Urothelium cell line (cell line): ENCODE results near the gene PTPRA.
"Not testable (repeated sequence)": the region's sequence is repeated elsewhere in the genome, so short reads cannot be mapped to it uniquely, and the experiment has no call there.

ENCODE experiments used
- DNase-seq: peaks from one replicate; pipeline ENCODE4 v3.0.0; 2011; ENCODE audit warnings: low spot score, mixed read lengths
- FAIRE-seq: peaks from 2 replicates; lab custom pipeline; 2011; peaks lifted over from hg19 to GRCh38; lab: Jason Lieb, UNC

The PTPRA gene

DNA sequence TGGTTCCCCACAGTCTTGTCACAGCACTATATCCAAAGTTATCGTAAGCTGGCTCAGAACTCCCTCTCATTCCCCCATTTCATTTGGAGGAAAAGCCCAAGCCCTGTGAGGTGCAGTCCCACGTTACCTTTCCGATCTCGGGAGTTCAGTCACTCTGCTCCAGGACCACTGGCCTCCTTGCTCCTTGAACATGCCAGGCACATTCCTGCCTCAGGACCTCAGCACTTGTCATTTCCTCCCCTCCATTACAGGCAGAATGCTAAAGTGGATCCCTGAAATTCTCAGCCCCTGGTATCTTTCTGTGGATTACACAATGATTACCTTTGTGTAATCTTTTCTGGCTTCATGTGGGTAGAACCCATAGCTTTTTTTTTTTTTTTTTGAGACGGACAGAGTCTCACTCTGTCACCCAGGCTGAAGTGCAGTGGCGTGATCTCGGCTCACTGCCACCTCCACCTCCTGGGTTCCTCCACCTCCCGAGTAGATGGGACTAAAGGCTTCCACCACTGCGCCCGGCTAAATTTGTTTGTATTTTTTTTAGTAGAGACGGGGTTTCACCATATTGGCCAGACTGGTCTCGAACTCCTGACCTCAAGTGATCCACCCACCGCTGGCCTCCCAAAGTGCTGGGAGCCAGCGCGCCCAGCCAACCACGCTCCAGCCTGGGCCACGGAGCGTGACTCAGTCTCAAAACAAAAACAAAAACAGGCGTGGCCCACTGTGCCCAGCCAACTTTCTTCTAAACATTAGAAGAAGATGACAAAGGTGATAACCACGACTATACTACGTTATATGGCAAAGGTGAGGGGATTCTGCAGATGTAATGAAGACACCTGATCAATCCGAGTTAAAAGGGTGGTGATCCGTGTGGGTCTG is 194.1 kb downstream of the PTPRA start:
- FAIRE-seq (no peak), DNase-seq (no peak)

DNA sequence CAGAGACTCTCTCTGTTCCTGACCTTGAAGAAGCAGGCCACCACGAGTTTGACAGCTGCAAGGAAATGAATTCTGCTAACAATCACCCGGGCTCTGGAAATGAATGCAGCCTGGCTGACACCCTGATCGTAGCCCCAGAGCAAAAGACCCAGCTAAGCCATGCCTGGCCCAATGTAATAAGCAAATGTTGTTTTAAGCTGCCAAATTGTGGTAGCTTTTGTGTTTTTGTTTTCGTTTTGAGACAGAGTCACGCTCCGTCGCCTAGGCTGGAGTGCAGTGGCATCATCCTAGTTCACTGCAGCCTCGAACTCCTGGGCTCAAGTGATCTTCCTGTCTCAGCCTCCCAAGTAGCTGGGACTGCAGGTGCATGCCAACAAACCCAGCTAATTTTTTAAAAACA is 194.8 kb downstream of the PTPRA start:
- FAIRE-seq (no peak), DNase-seq (no peak)

DNA sequence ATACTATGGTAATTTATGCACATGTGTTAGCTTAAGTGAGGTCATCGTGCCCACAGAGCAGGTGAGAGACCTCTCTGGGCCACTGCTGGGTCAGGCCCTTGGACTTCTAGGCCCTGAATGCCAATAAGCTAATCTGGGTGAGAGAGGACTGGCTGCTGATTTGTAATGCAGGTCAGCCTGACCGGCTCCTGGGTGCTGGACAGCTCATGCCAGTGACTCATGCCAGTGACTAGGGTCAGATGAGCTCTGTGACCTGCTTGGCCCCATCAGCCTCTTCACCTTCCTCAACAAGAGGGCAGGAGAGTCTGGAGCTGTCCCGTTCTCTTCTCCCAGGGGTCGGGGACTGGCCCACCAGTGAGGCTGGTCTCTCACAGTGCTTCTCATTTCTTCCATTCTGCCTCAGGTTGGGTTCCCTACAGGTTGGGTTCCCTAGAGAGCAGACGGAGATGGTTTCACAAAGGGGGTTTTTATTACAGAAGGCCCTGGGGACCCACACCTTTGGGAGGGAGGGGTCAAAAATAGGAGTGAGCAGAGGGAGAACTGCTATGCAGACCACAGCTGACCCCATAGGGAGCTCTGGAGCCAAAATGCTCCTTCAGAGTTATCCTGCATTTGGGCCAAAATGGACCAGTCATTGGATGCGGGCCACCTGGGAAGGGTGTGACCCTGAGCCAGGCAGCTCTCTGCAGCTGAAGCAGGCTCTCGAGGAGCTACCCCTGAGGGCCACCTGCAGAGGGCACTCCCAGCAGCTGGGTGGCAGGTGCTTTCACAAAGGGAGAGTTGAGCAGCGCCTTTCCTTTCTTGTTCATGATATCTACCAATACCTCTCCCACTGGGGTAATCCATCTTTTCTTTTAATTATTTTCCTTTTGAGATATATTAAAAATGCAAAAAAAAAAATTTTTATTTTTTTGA is 196.0 kb downstream of the PTPRA start:
- no peak for FAIRE-seq

DNA sequence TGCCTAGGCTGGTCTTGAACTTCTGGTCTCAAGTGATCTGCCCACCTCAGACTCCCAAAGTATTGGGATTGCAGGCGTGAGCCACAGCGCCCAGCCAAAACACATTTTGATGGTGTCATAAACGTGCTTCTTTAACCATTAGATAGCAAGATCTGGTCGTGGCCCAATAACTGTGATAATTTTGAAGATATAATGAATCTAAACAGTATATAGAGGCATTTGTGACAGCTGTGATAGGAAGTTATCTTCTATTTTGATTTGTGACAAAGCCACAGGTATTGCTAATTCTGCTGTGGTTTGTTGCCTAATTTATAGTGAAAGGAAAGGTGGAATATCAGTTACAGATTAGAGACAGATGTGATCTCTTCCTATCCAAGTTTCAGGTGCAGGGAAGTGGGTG is 197.4 kb downstream of the PTPRA start:
- DNase-seq (no peak), FAIRE-seq (no peak)

More for the DNA sequence above, 196.0 kb downstream of the PTPRA start:
- DNase-seq: no peak

DNA sequence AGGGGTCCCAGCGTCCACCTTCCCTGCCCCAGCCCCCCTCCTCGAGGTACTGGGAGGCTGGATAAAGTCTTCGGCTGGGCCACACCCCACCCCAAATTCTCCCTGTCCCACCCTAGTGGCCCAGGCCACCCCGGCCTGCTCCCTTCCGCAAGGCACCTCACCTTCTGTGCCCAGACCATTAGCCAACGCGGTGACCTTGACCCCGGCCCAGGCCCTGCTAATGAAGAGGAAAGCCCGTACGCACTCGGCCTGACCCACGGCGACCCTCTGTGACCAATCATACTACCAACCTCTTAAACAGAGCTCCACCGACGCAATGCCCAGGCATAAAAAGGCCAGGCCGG is 198.0 kb downstream of the PTPRA start:
- FAIRE-seq: no peak

DNA sequence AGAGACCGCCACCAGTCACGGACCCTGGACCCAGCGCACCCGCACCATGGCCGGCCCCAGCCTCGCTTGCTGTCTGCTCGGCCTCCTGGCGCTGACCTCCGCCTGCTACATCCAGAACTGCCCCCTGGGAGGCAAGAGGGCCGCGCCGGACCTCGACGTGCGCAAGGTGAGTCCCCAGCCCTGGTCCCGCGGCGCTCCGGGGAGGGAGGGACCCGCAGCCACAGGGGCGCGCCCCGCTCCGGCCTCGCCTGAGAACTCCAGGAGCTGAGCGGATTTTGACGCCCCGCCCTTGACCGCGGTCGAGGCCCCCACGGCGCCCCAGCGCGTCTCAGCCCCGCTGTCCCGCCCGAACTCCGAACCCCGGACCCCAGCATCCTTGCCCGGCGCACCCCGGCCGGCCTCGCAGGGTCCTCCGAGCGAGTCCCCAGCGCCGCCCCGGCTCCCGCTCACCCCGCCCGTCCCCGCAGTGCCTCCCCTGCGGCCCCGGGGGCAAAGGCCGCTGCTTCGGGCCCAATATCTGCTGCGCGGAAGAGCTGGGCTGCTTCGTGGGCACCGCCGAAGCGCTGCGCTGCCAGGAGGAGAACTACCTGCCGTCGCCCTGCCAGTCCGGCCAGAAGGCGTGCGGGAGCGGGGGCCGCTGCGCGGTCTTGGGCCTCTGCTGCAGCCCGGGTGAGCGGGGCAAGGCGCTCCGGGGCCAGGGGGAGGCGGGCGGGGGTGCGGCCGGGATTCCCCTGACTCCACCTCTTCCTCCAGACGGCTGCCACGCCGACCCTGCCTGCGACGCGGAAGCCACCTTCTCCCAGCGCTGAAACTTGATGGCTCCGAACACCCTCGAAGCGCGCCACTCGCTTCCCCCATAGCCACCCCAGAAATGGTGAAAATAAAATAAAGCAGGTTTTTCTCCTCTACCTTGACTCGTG is 198.6 kb downstream of the PTPRA start, which contains the start of gene OXT:
OXT (plus strand) TSS at position 11 of the 920 bp plus-strand sequence; CDS start at position 47, 36 bp downstream.
- DNase-seq: no peak
- FAIRE-seq: no peak

More for the DNA sequence above, 198.0 kb downstream of the PTPRA start:
- no peak for DNase-seq

DNA sequence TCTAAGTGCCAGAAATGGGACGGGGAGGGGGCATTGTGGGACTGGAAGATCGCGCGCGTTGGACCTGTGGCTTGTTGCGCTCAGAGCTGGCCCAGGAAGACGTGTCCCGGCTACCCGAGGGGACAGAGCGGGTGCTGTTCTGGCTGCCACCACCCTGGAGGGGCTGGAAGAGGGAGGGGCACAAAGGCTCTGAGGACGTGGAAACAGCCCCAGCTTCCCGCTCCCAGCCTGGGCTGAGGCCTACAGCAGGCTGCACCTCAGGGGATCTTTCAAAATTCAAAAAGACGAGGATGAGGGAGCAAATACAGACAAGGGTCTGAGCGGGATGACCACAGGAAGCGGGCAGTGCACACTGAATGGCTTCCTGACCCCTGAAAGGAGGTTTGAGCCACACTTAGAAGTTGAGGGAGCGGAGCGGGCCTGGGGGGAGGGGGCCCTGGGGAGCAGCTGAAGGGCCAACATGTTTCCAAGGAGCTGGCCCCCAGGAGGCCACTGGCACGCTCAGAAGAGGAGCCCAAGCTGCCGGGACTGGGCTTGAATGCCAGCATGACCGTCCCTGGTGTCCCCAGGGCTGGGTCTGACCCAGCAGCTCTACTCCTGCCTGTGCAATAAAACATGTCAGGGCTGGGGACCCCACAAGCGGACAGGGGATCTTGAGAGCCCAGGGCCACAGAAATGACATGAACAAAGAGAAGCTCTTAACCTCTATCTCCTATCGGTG is 199.4 kb downstream of the PTPRA start:
- DNase-seq (no peak), FAIRE-seq (no peak)

DNA sequence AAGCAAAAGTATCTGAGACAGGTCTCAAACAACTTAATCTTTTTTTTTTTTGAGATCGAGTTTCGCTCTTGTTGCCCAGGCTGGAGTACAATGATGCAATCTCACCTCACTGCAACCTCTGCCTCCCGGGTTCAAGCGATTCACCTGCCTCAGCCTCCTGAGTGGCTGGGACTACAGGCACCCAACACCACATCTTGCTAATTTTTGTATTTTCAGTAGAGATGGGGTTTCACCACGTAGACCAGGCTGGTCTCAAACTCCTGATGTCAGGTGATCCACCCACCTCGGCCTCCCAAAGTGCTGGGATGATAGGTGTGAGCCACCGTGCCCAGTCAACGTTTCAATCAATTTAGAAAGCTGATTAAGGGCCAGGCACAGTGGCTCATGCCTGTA is 200.0 kb downstream of the PTPRA start:
- DNase-seq, FAIRE-seq: not testable (repeated sequence)

DNA sequence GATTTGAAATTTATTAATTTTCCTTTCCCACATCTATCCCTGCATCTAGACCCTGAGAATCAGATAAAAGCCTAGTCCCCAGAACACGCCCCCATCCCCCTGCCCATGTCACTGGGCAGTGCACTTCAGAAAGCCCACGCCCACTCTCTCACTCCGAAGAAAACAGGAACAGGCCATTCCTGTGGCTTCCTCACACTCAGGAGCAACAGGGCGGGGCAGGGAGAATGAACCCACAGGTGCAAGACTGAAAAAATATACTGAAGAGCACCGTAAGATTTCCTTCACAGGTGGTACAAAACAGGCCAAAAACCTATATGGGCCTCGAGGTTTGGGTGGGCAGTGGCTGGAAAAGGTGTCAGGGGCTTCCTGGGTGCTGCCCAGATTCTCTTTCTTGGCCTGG is 201.5 kb downstream of the PTPRA start:
- FAIRE-seq (no peak), DNase-seq (no peak)

DNA sequence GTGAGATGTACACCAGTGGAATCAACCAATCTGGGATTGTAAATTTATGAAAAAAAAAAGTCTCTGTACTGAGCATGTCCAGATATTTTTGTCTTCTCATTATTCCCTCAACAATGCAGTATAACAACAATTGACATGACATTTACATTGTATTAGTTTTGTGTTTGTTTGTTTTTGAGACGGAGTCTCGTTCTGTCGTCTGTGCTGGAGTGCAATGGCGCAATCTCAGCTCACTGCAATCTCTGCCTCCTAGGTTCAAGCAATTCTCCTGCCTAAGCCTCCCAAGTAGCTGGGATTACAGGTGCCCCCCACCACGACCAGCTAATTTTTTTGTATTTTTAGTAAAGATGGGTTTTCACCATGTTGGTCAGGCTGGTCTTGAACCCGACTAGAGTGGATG is 202.0 kb downstream of the PTPRA start:
- DNase-seq, FAIRE-seq: not testable (repeated sequence)

DNA sequence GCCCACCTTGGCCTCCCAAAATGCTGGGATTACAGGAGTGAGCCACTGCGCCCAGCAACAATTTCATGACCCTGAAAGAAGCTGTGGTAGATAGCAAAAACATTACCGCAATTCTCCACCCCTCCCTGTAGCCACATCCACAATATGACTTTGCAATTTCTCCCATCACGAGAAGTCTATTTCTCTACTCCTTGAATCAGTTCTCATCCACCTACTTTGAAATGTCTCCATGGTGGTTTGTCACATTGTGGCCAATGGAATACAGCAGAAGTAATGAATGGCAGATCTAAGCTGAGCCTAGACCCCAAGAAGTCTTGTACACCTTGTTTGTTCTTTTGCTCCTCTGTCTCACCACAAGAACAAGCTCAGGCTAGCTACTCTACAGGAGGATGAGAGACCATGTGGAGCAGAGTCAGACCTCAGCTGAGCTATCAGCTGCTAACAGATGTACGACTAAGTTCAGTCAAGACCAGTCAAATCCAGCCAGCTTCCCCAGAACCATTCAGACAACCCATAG is 204.4 kb downstream of the PTPRA start:
- FAIRE-seq (no peak), DNase-seq (no peak)

DNA sequence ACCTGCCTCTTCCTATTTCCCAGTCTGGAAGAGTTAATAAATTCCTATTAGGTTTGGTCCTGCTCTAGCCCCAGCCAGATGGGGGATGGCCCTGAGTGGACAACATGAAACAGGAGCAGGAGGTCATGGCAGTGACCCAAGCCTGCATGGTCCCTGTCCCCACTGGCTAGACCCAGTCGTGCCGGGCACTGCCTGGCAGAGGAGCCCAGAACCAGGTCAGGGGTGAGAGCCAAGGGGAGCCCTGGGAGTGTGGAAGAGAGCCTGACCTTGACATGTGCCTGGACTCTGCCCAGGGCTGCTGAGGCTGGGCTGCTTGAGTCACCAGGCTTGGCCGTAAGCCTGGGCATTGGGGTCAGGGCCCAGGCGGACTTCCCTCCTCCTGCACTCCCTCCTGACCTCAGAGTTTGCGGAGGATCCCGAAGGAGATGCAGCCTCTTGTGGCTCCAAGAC is 207.7 kb downstream of the PTPRA start:
- no peak for FAIRE-seq

DNA sequence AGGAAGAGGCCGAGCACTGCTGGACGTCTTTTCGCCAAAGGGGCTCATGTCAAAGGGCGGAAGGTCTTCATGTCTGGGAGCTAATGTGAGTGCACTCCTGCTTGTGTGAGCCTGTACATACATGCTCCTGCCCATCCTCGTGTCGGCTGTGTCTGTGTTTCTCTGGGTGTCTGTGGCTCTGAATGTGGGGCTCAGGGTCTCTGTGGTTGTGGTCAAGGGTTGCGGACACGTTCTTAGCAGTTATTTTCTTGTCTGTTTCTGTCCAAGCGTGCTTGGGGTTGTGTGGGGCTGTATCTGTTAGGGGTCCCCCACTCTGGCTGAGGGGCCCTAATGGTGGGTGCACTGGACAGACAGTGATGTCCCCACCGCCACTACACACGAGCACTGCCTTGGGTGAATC is 208.4 kb downstream of the PTPRA start:
- FAIRE-seq: no peak
- DNase-seq: no peak

More for the DNA sequence above, 207.7 kb downstream of the PTPRA start:
- no peak for DNase-seq

DNA sequence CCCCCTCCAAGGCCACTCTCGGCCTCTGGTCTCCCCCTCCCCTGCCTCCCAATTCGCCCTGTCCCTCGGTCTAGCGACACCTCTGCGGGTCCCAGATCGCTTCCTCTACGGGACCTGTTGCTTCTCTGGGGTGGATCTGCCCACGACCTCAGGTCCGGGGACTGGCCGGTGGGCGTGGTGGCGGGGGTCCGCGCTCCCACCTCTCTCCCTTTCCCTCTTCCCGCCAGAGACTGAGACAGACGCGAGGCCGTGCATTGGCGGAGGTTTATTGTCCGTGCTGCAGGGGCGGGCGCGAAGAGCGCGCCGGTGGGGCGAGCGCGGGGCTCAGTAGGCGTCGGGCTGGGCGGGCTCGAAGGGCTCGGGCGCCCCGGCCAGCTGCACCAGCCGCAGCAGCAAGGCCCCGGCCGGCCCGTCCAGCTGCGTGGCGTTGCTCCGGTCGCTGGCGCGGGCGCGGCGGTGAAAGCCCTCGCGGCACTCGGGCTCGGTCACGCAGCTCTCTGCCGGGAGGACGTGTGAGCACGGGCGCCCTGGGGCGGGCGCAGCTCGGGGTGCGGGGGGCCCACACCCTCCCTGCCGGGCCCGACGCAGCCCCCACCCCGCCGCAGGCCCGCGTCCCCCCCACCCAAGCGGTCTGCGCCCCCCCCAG is 209.1 kb downstream of the PTPRA start:
- no peak for DNase-seq
- FAIRE-seq: no peak

DNA sequence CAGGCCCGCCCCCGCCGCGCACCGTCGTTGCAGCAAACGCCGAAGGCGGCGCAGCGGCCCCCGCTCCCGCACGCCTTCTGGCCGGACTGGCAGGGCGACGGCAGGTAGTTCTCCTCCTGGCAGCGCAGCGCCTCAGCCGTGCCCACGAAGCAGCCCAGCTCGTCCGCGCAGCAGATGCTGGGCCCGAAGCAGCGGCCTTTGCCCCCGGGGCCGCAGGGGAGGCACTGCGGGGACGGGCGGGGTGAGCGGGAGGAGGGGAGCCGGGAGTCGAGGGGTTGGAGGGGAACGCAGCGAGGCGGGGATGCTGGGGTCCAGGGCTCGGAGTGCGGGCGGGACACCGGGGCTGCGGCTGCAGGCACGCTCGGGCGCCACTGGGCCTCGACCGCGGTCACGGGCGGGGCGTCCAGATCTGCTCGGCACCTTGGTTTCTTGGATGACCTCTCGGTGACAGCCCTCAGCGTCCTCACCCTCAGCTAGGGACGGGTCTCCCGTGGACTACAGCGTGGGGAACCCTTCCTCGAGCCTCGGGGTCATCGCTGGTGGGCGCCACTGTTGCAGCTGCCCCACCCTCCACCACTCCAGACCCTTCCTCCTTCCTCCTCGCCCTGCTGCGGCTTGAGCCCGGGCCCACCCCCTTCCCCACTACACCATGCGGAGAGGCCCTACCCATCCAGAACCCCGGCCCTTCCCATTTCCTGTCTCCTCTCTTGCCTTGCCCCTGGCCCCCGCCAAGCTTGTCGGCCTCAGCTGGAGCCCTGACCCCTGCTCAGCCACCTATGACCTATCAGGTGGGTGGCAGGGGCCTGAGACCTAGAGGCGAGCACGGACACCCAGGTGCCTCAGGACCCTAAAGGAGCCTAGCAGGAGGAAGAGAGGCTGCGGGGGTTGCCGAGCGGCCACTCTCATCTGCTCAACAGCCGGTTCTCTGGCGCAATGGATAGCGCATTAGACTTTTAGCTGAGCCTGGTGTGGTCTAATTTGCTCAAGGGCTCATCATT is 210.0 kb downstream of the PTPRA start:
- FAIRE-seq (no peak), DNase-seq (no peak)

DNA sequence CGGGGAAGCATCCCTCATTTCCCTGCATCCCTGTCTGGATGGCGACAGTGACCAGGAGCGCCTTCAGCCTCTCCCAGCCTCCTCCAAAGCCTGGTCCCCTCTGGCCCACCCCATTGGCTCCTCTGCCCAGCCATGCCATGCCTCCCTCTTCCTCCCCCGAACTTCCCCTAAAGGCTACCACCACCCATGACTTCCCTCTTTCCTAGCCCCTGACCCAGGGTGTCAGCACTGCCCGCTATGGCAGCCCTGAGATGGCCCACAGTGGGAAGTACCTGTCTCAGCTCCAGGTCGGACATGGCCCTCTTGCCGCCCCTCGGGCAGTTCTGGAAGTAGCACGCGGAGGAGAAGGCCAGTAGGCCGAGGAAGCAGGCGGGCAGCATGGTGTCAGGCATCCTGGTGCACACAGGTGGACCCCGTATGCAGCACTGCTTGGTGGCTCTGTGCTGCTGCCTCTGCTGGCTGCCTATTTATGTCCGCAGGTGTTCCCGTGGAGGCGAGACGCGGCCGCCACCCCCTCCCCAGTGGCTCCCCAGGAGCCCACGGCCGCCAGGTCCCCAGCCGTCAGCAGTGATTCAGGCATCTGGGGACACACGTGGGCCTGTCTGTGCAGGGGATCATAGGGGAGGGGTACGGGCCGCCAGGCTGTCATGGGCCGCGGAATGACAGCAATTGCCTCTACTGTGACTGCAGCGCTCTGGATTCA is 211.2 kb downstream of the PTPRA start, which contains the start of gene AVP:
AVP (minus strand) TSS at position 442 of the 703 bp plus-strand sequence; CDS start at position 392, 50 bp downstream.
- no peak for FAIRE-seq
- DNase-seq: no peak

DNA sequence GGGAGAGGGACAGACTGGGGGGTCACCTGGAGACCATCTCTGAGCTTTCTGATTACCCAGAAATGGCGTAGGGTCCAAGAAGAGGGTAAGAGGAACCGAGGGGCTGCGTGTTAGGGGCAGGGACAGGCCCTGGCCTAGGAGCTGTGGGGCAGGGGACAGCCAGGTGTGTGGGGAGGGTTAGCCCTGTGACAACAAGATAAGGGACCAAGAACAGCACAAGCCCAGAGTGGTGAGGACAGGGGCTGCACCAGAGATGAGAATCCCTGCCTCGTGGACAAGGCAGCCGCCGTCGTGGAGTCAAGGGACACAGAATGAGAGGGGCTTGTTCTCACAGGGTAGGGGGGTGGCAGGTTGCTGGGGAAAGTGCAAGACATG is 211.7 kb downstream of the PTPRA start:
- DNase-seq: no peak
- FAIRE-seq: no peak
